ENCODE data around the gene DYNC1I1.

GRCh38 chr7:96016735-96017134 is 244.4 kb downstream of the DYNC1I1 start:
- TF ChIP-seq, protein P1, sequence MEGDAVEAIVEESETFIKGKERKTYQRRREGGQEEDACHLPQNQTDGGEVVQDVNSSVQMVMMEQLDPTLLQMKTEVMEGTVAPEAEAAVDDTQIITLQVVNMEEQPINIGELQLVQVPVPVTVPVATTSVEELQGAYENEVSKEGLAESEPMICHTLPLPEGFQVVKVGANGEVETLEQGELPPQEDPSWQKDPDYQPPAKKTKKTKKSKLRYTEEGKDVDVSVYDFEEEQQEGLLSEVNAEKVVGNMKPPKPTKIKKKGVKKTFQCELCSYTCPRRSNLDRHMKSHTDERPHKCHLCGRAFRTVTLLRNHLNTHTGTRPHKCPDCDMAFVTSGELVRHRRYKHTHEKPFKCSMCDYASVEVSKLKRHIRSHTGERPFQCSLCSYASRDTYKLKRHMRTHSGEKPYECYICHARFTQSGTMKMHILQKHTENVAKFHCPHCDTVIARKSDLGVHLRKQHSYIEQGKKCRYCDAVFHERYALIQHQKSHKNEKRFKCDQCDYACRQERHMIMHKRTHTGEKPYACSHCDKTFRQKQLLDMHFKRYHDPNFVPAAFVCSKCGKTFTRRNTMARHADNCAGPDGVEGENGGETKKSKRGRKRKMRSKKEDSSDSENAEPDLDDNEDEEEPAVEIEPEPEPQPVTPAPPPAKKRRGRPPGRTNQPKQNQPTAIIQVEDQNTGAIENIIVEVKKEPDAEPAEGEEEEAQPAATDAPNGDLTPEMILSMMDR (IDR thresholded peaks at IDR 0.05) = no peak
- TF ChIP-seq POLR2A (IDR thresholded peaks at IDR 0.05) (no peak), POLR2AphosphoS5 (IDR thresholded peaks at IDR 0.05) (no peak)

All from upper lobe of left lung (tissue), 4 donors.